Small intestine (tissue), 7 donors: Measurements from ENCODE around the gene PROS1. TPM values are rescaled to one million over a fixed set of nuclear protein-coding genes. Genes with fewer than 3 reads are reported as not detected.
"Not testable (repeated sequence)": the region's sequence is repeated elsewhere in the genome, so short reads cannot be mapped to it uniquely, and the experiment has no call there.

Source experiments
- DNase-seq, 2 donors: peaks; one replicate each; pipeline versions ENCODE4 v3.0.0 to v3.0.0-alpha.2; 2013
- FAIRE-seq: peaks from 2 replicates; lab custom pipeline; 2012; peaks lifted over from hg19 to GRCh38; lab: Jason Lieb, UNC
- H3K27ac ChIP-seq, 3 donors: one replicate each; pipeline ENCODE4 v1.5.1; 2013; ENCODE audit warnings: low read length in 2 of 3, mild to moderate bottlenecking in 2 of 3, control low read depth in 1 of 3, inconsistent platforms in 1 of 3, low read depth in 1 of 3, moderate library complexity in 1 of 3
- H3K27me3 ChIP-seq, 3 donors: one replicate each; pipeline ENCODE4 v1.6.1; 2013; ENCODE audit warnings: low read length in 3 of 3, inconsistent platforms in 1 of 3; ENCODE audit not compliant: control insufficient read depth in 3 of 3, insufficient read depth in 3 of 3
- H3K36me3 ChIP-seq, 3 donors: one replicate each; pipeline ENCODE4 v1.6.1; 2013; ENCODE audit warnings: low read length in 3 of 3, inconsistent platforms in 1 of 3, low read depth in 1 of 3, mild to moderate bottlenecking in 1 of 3, moderate library complexity in 1 of 3; ENCODE audit not compliant: control insufficient read depth in 3 of 3, insufficient read depth in 2 of 3
- H3K4me1 ChIP-seq, 3 donors: one replicate each; pipeline ENCODE4 v1.6.1; 2013; ENCODE audit warnings: low read length in 2 of 3, inconsistent platforms in 1 of 3, low read depth in 1 of 3, mild to moderate bottlenecking in 1 of 3, moderate library complexity in 1 of 3; ENCODE audit not compliant: control insufficient read depth in 3 of 3, insufficient read depth in 2 of 3
- H3K4me3 ChIP-seq, 3 donors: one replicate each; pipeline ENCODE4 v1.5.1; 2013; ENCODE audit warnings: low read length in 3 of 3, control low read depth in 1 of 3, inconsistent platforms in 1 of 3, low read depth in 1 of 3, mild to moderate bottlenecking in 1 of 3, moderate library complexity in 1 of 3
- H3K9me3 ChIP-seq, 2 donors: one replicate each; pipeline ENCODE4 v1.6.1; 2013; ENCODE audit warnings: low read depth in 1 of 2, low read length in 1 of 2; ENCODE audit not compliant: control insufficient read depth in 2 of 2, insufficient read depth in 1 of 2
- WGBS, 3 donors: extraction: QIAGEN DNeasy Blood & Tissue Kit; methylation state at CpG; one replicate each; pipeline ENCODE4 v1.1.7; 2013; 5-methylcytosine and 5-hydroxymethylcytosine counted together
- polyA plus RNA-seq, 4 donors: library from polyadenylated mRNA; stranded (reverse) in 3 of 4; unstranded in 1 of 4; fragments of 200-250 nt in 3 of 4; fragments of 120-200 nt in 1 of 4; gene quantifications; one replicate each; pipeline versions ENCODE4 v1.2.1 to v1.2.3, GENCODE V29; 2013
- donor health status: healthy with polysubstance abuse.
- donor health status: control.
- donor health status: control.
- donor health status: Bipolar disorder and iron deficiency.
- donor health status: healthy.

The PROS1 gene
- polyA plus RNA-seq, 4 donors: 1.1 to 68.0 (median 14.1) TPM

DNA sequence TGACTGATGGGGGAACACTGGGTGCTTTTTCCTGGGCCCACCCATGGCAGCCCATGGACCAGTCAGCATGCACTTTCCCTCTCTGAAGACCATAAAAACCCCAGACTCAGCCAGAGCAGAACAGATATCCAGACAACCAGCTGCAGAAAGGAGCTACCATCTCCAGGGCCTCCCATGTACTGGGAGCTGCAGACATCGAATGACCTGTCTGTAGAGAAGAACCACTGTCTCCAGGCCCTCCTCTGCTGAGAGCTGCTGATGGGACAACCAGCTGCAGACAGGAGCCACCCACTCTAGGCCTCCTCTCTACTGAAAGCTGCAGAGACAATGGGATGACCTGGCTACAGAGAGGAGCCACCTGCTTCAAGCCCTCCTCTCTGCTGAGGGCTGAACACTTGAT, 66.6 kb downstream of the PROS1 start:
- Histone ChIP-seq H3K4me1 (no peaks in the 10 kb centered on the region), H3K4me3 (no peak overlapping the region), H3K9me3 (peaks cover 2 to 10% of the 10 kb centered on the region in 2 donors), H3K36me3 (peaks cover 0 to 6% (median 0%) of the 10 kb centered on the region in 3 donors), H3K27me3 (no peaks in the 10 kb centered on the region), H3K27ac (no peak overlapping the region)
- no peak for FAIRE-seq
- 82 to 87% (median 85%) methylated on average over 1 of the region's 1 CpG for WGBS, 3 donors
- DNase-seq: no peak

DNA sequence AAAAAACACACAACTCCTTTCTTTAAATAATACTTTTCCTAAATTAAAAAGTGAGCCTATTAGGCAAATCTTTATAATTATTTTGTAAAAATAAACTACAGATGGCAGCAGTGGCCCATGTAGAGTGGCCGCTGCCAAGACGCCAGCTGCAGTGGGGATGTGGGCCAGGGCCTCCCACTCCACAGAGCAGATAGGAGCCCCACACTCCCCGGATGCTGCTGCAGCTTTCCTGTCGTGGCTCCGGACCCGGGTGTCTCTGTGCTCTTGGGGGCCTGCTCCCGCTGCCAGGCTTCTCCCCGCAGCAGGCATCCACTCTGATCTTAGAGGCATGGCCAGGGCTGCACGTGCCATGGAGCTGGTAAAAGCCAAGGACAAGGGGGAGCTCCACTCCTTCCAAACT, 67.5 kb downstream of the PROS1 start:
- DNase-seq: no peak
- H3K4me3 ChIP-seq: no peak overlapping the region
- no peak overlapping the region for H3K27ac ChIP-seq
- no peaks in the 10 kb centered on the region for H3K27me3 ChIP-seq
- WGBS, 3 donors: 80 to 90% (median 89%) methylated on average over 9 of the region's 9 CpGs
- H3K36me3 ChIP-seq: peaks cover 0 to 6% (median 0%) of the 10 kb centered on the region in 3 donors
- peaks cover 2 to 10% of the 10 kb centered on the region in 2 donors for H3K9me3 ChIP-seq
- H3K4me1 ChIP-seq: no peaks in the 10 kb centered on the region
- FAIRE-seq: no peak

DNA sequence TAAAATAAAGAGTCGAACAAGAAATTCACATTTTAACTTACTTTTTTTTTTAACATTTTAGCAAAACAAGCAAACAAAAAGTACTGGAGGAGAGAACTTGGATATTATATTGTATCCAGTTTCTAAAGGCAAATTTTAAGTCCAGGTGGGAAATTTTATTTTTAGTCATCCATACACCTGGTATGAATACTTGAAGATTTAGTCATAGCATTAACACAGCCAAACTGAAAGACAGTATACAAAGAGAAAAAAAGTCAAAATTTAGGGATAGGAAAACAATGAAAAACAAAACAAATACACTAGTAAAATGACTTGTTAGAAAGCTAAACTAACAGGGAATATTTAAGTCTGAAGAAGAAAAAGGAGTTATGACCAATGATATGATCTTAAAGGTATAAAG, 69.1 kb downstream of the PROS1 start:
- FAIRE-seq (peak; percentile 49), DNase-seq (no peak)
- Histone ChIP-seq H3K4me1 (no peaks in the 10 kb centered on the region), H3K27ac (no peak overlapping the region), H3K4me3 (no peak overlapping the region), H3K27me3 (no peaks in the 10 kb centered on the region), H3K36me3 (peaks cover 0 to 6% (median 0%) of the 10 kb centered on the region in 3 donors), H3K9me3 (peaks cover 2 to 10% of the 10 kb centered on the region in 2 donors)
- 89 to 97% (median 91%) methylated on average over 1 of the region's 1 CpG for WGBS, 3 donors

DNA sequence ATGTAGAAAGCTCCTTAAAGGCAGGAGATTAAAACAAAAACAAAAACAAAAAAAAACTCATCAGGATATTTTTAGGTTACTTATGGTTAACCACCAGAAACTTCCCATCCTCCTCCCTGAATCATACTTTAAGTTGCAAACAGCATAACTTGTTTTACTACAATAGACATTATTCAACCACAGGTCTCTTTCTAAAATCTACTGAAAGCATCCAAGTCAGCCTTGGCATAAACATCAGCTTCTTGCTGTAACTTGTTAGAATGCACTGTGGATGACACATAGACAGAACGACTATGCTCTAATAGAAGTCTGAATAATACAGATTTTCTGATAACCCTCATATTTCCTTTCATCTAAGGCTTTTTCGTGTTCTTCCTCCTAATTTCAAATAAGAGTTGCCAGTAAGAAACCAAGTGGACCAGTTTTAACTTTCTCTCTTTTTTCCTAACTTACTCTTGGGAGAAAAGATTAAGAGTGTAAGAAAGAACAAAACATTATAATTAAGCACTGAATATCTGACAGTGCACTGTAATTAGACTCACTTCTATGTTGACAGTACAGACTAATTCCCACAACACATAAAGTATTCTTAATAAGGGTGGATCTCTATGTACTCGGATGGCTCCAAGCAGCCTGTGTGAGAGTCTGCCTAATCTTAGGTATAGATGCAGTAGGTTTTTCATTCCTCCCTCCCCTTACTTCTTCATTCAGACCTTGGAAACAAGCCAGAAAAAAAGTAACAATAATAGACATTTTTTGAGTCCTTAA, 95.3 kb downstream of the PROS1 start:
- FAIRE-seq, H3K4me1 ChIP-seq, DNase-seq, H3K36me3 ChIP-seq, H3K4me3 ChIP-seq, H3K9me3 ChIP-seq, H3K27ac ChIP-seq, H3K27me3 ChIP-seq: not testable (repeated sequence)
- WGBS, 3 donors: 75 to 77% (median 77%) methylated on average over 3 of the region's 3 CpGs

DNA sequence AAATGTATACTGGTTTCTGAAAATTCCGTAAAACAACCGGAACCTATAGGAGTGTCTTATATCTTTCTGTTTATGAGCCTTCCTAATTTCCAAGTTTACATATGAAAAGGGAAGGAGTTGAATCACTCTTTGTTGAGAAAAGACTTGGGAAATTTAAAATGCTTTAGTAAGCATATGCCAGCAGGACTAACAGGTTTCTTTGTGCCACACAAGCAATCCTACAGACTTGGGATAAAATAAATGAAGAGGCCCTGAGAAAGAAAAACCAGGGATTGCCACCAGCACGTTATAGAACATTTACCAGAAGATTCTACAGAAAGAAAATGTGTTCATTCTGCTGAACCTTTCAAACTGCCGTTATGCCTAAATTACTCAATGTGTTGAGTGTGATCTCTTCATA, 96.3 kb downstream of the PROS1 start:
- H3K27ac ChIP-seq, H3K4me1 ChIP-seq, DNase-seq, H3K27me3 ChIP-seq, H3K36me3 ChIP-seq, H3K4me3 ChIP-seq, FAIRE-seq, H3K9me3 ChIP-seq: not testable (repeated sequence)
- WGBS, 3 donors: 82 to 90% (median 86%) methylated on average over 4 of the region's 4 CpGs

DNA sequence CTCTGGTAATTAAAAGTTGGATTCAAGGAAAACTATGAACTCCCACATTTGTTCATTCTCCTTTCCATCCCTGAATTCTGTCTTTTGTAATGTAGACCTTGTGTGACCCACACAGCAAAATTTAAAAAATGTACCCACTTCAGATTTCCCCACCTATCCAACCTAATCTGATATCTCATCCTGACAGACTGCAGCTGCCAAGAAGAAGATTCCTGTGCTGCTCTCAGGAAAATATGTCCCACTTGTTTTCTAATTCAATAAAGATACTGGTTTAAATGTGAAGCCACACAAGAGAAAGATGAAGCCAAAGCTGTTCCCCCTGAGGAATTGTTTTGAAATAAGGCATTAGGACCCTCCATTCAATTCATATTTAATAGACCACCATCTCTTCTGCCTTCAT, 100.3 kb downstream of the PROS1 start:
- H3K36me3 ChIP-seq, H3K4me3 ChIP-seq, DNase-seq, FAIRE-seq, H3K9me3 ChIP-seq, H3K27ac ChIP-seq, H3K4me1 ChIP-seq, H3K27me3 ChIP-seq: not testable (repeated sequence)

DNA sequence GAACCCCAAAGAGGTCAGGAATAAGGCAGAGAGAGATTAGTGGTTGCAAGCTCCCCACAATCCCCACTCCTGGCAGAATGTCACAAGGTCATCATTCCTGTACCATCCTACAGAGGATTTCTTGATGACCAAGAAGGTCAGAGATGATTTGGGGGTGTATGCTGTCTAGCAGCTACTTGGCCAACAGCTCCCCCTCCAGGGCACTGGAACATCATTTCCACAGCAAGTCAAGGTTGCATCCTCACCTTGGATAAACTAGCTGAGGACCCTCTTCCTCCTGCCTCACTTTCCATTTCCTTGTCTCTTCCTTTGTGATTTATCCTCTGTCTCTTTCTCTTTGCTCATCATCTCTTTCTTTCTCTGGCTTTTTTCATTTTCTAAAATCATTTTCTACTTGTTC, 106.3 kb downstream of the PROS1 start:
- Histone ChIP-seq H3K4me3 (no peak overlapping the region), H3K36me3 (no peaks in the 10 kb centered on the region), H3K9me3 (no peaks in the 10 kb centered on the region), H3K4me1 (no peaks in the 10 kb centered on the region), H3K27me3 (no peaks in the 10 kb centered on the region), H3K27ac (no peak overlapping the region)
- FAIRE-seq: no peak
- DNase-seq: no peak

DNA sequence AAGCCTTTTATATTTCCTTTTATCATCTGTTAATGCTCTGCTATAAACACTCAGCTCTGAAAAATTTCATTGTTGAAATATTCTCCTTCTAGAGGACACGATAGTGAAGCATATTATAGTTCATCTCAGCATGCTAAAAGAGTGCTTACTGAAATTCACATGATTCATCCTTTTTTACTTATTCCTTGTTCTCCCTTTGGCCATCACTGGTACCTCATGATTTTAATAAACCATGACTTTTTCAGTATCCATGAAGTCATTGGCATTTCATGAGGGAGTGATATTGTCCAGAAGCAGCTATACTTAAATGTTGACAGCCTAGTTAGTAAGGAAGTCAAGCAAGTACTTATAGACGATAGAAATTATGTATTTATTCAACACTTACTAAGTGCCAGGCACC, 112.7 kb downstream of the PROS1 start:
- Histone ChIP-seq H3K36me3 (no peaks in the 10 kb centered on the region), H3K9me3 (peaks cover 0 to 2% of the 10 kb centered on the region in 2 donors), H3K27me3 (no peaks in the 10 kb centered on the region), H3K27ac (no peak overlapping the region), H3K4me3 (no peak overlapping the region), H3K4me1 (no peaks in the 10 kb centered on the region)
- no peak for FAIRE-seq
- no peak for DNase-seq
- WGBS, 3 donors: 62 to 72% (median 65%) methylated on average over 2 of the region's 2 CpGs

DNA sequence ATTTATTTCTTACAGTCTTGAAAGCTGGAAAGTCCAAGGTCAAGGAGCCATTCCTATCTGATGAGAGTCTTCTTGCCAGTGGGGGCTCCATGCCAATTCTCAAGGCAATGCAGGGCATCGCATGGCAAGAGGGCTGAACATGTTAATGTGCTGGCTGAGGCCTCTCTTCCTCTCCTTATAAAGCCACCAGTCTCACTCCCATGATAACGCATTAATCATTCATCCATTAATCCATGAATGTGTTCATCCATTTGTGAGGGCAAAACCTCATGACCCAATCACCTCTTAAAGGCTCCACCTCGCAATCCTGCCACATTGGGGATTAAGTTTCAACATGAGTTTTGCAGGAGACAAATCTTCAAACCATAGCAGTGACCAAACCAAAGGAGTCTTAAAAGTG, 118.3 kb downstream of the PROS1 start:
- Histone ChIP-seq H3K27me3 (no peaks in the 10 kb centered on the region), H3K27ac (no peak overlapping the region), H3K36me3 (no peaks in the 10 kb centered on the region), H3K4me3 (no peak overlapping the region), H3K9me3 (peaks cover 0 to 15% of the 10 kb centered on the region in 2 donors), H3K4me1 (no peaks in the 10 kb centered on the region)
- DNase-seq (no peak), FAIRE-seq (no peak)
- WGBS, 3 donors: 74 to 80% (median 76%) methylated on average over 3 of the region's 3 CpGs
